HG03039 (cell line): Measurements from ENCODE around the gene NADK.
A peak's percentile ranks its signal among the peaks of the same experiment; 100 is the strongest.
"Not testable (repeated sequence)": the region's sequence is repeated elsewhere in the genome, so short reads cannot be mapped to it uniquely, and the experiment has no call there.

Source experiments
- ATAC-seq: cut with Tn5 transposase; IDR thresholded peaks from one replicate; pipeline ENCODE4 v1.9.1; 2021; ENCODE audit warnings: mild to moderate bottlenecking, moderate library complexity; ENCODE audit not compliant: unreplicated experiment

Gene NADK

DNA sequence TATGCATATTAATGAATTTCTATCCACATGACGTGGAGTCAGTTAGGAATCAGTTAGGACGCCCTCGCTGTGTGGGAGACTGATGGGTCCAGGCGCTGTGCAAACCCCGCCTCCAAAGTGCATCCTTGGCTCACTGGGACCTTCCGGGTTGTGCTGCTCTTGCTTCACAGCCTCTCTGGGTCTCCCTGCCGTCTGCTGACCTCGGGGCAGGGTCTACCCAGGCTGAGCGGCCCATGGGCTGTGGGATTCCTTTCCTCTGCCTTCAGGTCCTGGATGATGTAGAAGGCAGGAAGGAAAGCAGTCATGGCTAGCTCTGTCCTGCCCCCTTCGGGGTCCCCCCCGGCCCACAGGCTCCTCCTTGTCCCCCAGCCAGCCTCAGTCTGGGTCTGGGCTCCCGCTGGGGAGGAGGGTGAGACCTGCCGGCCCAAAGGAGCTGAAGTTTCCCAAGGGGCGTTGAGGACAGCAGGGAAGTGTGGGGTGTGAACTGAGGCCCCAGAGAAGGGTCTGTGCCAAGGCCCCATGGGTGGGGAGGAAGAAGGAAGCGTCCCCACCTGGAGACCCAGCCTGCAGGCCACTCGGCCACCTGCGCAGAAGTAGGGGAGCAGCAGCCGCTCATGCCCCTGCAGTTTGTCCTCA lies 29.5 kb downstream of the NADK start:
- ATAC-seq = no peak

DNA sequence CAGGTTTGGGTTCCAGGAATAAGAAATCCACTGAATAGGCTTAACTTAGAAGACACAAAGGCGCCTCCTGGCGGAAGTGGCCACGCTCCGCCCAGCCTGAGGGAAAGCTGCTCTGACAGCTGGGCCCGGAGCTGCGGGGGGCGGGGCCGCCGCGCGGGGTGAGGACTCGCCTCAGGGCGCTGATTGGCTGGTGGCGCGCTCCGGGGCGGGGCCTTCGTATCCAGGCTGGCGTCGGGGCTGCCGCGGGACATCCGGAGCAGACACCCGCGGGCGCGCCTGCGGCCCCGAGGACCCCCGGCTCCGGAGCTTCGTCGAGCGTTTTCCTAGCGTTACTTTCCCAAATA lies 31.7 kb downstream of the NADK start:
- peak; percentile 83 for ATAC-seq

DNA sequence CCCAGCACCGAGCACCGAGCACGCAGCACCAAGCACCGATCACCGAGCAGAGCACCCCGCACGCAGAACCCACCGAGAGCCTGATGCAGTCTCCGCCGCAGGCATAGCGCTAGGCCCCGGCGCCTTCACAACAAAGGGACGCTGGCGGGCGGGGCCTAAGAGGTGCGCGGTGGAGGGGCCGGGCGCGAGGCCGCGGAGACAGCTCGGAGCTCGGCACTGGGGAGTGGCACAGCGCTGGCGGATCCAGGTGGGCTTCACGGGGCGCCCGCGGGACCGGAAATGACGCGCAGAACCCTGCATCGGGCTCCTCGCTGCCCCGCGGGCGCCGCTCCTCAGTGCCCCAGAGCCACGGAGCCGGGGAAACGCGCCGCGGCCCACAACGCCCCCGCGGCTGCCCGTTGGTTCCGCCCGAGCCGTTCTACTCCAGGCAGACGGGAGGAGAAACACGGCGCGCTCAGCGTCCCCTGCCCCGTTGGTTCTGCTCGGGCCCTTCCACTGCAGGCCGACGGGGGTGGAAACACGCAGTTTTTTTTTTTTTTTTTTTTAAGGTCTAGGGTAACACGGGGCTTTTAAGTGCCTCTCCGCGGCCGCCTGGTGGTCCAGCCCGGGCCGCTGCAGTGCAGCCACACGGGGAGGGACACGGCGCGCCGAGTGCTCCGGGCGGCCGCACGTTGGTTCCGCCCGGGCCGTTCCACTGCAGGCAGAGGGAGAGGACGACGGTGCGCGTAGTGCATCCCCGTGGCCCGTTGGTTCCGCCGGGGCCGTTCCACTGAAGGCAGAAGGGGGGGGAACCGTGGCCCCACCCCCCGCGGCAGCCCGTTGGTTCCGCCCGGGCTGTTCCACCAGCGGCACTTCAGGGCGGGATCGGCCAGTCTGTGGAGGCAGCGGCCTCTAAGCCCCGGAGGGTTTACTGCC lies 32.4 kb downstream of the NADK start:
- ATAC-seq = peak; percentile 63

DNA sequence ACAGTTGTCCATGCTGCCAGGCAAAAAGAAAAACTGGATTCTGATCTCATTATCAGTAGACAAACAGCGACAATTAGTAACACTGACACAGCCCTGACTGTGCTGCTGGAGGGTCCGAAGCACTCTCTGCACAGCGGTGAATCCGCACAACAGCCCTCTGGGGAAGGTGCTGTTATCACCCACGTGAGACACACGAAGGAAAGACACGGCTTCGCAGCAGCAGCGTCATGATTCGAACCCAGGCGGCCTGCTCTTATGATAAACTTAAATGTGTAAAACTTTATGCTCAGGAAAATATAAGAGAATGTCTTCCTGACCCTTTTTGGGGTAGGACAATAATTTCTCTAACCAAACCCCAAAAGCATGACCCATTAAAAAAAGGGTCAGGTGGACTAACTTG lies 35.7 kb downstream of the NADK start:
- ATAC-seq = not testable (repeated sequence)

DNA sequence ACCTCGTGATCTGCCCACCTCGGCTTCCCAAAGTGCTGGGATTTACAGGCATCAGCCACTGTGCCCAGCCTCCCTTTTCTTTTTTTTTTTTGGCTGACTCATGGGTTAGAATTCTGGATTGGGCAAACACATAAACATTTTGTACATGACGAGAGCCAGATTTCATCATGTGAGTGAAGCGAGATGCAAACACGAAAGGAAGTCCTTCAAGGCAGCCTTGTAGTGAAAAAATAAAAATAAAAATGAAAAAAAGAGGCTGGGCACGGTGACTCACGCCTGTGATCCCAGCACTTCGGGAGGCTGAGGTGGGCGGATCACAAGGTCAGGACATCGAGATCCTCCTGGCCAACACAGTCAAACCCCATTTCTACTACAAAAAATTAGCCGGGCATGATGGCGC lies 37.3 kb downstream of the NADK start:
- ATAC-seq = not testable (repeated sequence)

DNA sequence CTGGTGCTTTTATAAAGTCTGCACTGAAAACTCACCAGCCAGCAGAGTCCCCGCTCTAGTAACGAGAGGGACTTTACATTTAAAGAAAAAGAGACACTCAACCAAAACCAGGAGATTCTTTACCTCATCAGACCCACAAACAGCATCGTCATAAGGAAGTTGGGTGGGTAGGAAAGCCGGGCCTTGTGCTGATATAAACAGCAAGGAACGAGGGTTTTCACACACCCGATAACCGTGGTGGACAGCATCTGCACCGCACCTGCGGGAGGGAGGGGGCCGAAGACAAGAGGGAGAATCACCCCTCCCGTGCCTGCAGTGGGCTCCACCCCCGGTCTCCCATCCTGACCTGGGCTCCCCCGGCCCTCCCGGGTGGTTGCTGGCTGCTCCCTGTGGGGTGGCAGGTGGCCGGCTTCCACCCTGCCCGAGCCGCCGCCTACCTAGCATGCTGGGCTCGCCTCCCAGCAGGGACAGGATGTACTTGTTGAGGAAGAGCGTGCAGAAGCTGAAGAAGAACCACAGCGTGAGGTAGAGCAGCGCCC lies 39.4 kb downstream of the NADK start:
- not testable (repeated sequence) for ATAC-seq

DNA sequence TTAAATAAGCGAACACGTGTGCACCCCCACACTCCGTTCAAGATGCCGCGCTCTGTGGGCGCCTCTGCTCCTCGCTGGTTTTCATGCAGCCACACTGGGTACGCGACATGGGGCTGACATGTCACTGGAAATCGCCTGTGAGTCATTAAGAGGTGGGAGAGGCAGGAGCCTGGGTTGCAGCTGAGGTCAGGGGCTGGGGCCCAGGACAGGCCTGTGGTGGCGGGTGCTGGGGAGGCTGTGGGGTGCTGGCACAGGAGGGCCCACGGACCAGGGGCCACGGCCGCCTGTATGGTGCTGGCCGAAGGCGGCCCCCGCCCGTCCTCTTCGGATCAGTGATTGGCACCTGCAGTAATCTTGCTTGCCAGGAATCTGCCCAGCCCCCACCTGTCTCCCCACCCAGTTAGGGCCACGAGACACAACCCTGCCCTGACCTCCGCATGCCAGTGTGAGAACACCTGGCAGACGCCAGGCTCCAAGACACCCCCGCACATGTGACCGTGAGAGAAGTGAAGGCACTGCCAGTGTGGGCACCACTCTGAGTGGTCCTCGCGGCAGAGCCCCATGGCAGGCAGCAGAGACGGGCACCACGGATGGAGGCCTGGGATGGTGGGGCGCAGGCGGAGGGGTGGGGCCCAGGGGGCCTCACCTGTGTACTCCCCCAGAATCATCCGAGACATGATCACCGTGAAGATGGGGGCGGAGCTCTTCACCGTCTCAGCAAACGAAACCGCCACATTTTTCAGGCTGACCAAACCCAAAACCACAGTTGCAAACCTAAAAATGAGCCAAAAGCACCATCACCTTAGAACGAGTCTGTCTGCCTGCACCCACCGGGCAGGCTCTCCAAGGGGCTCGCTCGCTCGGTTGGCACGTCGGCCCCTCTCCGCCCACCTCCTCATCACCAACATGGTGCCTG lies 40.3 kb downstream of the NADK start:
- ATAC-seq = not testable (repeated sequence)

DNA sequence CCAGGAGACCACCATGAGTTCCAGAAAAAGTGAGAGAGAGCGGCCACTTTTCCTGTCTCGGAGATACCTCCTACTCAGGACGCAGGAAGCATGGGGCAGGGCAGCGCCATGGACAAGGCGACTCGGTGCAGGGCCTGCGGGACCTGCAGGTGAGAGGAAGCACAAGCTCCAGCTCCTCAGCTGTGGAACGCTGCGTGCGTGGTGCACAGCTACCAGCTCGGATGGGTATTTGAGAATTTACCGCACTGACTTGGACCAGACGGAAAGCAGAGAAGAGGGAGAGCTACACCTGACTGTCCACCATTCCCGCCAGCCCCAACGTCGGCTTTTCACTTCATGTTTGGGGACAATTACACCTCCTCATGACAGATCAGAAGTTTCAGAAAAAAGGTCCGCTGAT lies 45.9 kb downstream of the NADK start:
- ATAC-seq = no peak

DNA sequence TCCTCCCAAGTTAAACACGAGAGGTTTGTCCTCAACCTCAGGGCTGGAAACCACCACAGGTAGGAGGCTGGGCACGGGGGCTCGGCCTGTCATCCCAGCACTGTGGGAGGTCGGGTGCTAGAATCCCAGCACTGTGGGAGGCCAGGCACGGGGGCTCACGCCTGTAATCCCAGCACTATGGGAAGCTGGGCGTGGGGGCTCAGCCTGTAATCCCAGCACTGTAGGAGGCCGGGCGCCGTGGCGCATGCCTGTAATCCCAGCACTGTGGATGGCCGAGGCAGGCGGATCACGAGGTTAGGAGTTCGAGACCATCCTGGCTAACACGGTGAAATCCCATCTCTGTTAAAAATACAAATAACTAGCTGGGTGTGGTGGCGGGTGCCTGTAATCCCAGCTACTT lies 47.4 kb downstream of the NADK start:
- no peak for ATAC-seq

DNA sequence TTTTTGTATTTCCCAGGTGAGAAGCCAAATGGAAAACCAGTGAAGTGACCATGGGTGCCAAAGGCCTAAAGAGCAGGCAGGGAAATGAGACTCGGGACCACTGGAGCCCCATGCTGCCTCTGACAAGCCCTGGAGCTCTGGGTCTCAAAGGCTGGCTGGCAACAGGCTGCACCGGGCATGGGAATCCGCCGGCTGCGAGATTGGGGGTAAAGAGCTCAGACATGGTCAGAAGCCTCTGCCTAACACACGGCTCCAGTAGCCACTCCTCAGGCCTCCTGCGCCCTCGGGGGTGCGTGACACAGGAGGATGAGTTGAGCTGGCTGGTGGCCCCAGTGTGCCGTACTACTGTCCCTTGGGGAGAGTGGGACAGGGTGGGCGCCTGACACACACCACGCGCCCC lies 48.0 kb downstream of the NADK start:
- not testable (repeated sequence) for ATAC-seq

DNA sequence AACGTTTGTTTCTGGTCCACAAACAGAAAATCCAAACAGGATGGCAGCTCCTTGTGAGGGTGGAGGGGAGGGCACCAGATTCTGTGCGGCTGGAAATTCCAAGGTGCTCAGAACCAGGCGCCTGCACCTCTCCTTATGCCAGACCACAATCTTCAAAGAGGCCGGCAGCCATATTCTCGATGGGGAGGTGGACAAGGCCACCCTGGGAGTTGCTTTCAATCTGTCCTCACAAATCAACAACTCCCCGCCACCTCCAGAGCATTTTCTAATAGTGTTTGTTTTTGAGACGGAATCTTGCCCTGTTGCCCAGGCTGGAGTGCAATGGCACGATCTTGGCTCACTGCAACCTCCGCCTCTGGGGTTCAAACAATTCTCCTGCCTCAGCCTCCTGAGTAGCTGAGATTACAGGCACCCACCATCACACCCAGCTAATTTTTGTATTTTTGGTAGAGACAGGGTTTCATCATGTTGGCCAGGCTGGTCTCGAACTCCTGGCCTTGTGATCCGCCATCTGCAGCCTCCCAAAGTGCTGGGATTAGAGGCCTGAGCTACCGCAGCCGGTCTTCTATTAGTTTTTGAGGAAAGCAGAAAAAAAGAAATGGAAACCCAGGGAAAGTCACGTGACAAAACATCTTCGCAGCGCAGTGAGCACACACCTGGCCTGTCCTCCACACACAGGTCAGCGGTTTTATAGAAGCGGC lies 49.0 kb downstream of the NADK start:
- ATAC-seq = not testable (repeated sequence)

DNA sequence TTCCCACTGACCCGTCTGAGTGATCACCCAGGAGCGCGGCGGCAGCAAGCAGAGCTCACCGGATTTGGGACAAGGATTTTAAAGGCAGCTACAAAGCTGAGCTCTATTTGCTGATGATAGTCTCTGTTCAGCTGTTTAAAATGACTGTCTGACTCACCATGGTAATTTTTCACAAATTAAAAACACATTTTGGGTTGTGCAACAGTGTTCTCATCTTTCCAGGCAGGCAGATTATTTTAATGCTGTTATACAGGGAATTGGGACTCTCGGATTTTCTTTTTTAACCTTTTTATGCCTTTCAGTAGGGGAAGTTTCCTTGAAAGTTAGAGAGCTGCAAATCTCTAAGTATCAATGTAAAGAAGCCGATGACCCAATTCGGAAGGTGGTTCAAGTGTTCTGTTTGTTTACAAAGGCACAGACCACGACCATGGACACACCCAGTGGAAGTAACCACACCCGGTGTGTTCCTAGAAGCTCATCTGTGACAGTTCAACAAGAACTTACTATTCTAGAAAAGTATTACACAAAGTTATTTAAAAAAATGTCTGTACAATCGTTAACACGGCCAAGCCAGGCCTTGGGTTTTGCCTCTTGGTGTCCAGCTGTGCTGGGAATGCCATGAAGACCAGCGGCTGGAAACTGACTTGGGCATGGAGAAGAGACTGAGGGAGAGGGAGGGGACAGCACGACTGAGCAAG lies 49.8 kb downstream of the NADK start:
- ATAC-seq = not testable (repeated sequence)

DNA sequence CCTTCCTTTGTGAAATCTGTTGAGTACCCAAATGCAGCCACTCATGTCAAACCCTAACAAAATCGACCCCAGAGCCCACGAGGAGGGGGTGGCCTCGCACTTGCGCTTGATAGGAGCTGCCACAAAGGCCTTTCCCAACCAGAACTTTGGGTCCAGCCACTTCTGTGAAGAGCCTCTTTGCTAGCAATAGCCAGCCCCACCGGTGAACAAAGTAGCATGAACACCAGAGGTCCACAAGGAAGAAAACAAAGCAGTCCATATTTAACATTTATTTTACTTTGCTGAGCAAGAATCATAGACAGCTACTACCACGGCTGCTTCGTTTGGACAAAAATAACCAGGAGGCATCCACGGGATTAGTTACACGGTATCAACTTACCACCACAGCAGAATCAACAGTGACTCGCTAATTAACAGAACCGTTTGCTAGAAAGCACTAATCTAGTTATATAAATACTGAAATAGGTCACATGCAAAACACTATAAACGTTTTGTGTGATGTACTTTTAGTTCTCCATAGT lies 51.1 kb downstream of the NADK start:
- ATAC-seq = not testable (repeated sequence)

DNA sequence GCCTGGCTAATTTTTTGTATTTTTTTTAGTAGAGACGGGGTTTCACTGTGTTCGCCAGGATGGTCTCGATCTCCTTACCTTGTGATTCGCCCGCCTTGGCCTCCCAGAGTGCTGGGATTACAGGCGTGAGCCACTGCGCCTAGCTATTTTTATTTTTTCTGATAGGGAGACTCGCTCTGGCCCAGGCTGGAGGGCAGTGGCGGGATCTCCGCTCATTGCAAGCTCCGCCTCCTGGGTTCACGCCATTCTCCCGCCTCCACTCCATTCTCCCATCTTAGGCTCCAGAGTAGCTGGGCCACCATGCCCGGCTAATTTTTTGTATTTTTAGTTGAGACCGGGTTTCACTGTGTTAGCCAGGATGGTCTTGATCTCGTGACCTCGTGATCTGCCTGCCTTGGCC lies 52.2 kb downstream of the NADK start:
- not testable (repeated sequence) for ATAC-seq

DNA sequence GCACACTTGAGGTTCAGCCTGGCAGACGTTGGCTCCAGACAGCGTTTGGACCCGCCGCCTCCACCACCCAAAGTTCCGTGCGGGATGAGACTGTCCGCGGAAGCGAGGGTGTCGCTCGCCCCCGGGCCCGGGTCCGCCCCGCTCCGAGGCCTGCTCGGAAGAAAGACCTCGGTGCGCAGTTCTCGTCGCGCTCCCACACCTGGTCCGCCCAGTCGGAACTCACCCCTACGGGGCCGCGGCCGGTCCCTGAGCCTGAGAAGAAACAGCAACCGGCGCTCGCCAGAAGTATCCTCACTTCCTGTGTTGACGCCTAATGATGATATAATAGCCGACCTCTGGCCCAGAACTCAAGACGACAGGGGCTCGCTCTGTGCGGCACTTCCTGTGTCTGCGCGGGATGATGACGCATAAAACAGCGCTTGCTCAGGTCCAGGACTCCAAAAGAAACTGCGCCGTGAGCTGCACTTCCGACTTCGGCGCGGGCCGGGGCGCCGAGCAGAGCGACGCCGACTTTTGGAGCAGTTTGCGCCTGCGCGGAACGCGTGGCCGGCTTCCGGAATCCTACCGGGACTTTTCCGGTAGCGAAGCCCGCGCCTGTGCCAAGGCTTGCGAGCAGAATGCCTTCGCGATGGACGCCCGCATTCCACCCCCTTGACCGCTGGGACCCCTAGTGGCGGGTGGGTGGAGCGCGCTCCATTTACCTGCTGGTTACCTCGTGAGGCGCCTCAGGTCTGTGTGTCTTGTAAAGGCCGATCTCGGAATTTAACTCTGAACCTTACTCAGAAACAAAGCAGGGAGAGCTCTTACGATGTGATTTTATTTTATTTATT lies 54.0 kb downstream of the NADK start, which contains the start of gene CDK11A:
TSS of gene CDK11A (minus strand) at position 323 of the 830 bp plus-strand sequence. CDS start 1,539 bp downstream, outside the sequence.
- ATAC-seq = peak; percentile 89

DNA sequence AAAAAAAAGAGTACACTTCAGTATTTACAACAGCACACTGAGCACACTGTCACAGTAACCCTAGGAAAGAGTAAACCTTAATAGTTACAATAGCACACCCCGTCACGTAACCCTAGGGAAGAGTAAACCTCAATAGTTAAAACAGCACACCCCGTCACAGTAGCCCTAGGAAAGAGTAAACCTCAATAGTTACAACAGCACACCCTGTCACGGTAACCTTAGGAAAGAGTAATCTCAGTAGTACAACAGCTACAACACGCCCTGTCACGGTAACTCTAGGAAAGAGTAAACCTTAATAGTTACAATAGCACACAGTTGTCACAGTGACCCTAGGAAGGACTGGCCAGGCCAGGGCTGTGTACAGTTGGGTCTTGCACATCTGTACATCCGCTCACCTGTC lies 57.1 kb downstream of the NADK start:
- no peak for ATAC-seq

DNA sequence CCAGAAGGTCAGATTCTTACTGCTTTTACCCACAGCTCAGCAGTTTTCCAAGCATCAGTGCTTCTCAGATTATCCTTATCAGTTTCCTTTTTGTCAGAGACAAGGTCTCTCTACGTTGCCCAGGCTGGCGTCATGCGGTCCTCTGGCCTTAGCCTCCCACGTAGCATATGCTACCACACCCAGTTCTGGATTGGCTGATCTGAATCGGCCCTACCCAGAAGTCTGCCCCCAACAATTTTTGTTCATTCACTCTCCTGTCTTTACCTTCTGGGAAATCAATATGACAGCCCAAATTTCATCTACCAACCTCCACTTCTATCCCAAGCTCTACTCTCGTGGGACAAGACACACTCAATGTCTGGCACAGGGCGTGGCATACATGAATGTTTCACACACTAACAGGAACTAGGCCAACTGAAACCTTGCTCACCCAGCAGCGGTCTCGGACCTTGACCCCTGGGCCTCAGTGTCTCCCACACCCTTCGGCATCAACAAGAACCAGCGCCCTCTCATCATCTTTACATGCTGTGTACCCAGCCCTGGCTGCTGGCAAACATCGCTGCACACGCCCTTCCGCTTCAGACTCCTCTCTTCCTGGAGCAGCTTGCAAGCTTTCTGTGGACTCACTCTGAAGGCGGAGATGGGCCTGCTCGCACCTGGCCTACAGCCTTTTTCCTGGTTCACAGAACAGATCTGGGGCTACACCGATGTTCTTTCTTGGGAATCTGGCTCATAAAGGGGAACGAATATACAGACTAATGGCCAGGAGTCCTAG lies 63.0 kb downstream of the NADK start:
- not testable (repeated sequence) for ATAC-seq

DNA sequence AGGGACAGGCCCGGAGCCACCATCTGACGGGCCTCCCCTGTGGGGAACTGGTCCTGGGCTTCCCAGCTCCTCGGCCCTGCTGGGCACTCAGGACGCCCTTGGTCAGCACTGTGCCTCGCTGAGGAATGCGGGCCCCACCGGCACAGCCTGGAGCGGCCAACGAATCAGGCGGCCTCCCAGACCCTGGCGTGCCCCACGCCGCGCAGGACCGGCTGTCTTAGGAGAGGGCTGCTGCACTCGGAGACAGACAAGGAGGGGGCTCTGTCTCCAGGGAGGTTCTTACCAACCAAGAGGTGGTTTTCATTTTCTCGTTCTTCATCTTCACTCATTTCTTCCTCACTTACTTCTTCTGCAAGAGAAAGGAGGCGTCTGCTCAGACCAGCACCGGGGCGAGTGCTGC lies 70.4 kb downstream of the NADK start:
- not testable (repeated sequence) for ATAC-seq
